Lung (tissue), 12 donors: ENCODE measurements around the gene LAMP2. TPM values are rescaled to one million over a fixed set of nuclear protein-coding genes. Genes with fewer than 3 reads are reported as not detected.

Experiments used
- ATAC-seq: fragments of 200-7000 bp; cut with Tn5 transposase; one replicate; pipeline ENCODE4 v1.9.1; 2020; ENCODE audit warnings: moderate number of reproducible peaks; ENCODE audit not compliant: insufficient read depth, low FRiP score
- DNase-seq, 3 donors: peaks; one replicate each; pipeline ENCODE4 v3.0.0-alpha.2; 2013 to 2017
- H3K27ac ChIP-seq, 2 donors: one replicate each; pipeline ENCODE4 v1.5.1; 2013; ENCODE audit warnings: mild to moderate bottlenecking in 2 of 2, moderate library complexity in 2 of 2, control low read depth in 1 of 2, inconsistent platforms in 1 of 2, low read depth in 1 of 2, low read length in 1 of 2
- H3K27me3 ChIP-seq, 3 donors: one replicate each; pipeline ENCODE4 v1.5.1; 2013; ENCODE audit warnings: low read length in 2 of 3; ENCODE audit not compliant: control insufficient read depth in 3 of 3, insufficient read depth in 3 of 3
- H3K36me3 ChIP-seq, 4 donors: one replicate each; pipeline ENCODE4 v1.5.1; 2013; ENCODE audit warnings: low read length in 4 of 4, mild to moderate bottlenecking in 1 of 4, moderate library complexity in 1 of 4; ENCODE audit not compliant: control insufficient read depth in 4 of 4, insufficient read depth in 4 of 4
- H3K4me1 ChIP-seq, 5 donors: one replicate each; pipeline ENCODE4 v1.5.1; 2013; ENCODE audit warnings: low read length in 5 of 5, mild to moderate bottlenecking in 2 of 5, moderate library complexity in 1 of 5; ENCODE audit not compliant: control insufficient read depth in 5 of 5, insufficient read depth in 5 of 5
- H3K4me3 ChIP-seq: one replicate; pipeline ENCODE4 v1.5.1; 2013; ENCODE audit warnings: mild to moderate bottlenecking, control low read depth, moderate library complexity
- H3K9ac ChIP-seq, 2 donors: one replicate each; pipeline ENCODE4 v1.5.1; 2013; ENCODE audit warnings: low read length in 2 of 2, control low read depth in 1 of 2; ENCODE audit not compliant: insufficient read depth in 1 of 2
- H3K9me3 ChIP-seq, 4 donors: one replicate each; pipeline ENCODE4 v1.5.1; 2013; ENCODE audit warnings: low read length in 3 of 4, mild to moderate bottlenecking in 1 of 4, moderate library complexity in 1 of 4; ENCODE audit not compliant: control insufficient read depth in 4 of 4, insufficient read depth in 3 of 4
- CTCF ChIP-seq: IDR thresholded peaks from 2 replicates; pipeline ENCODE4 v1.5.1; 2012; ENCODE audit warnings: mild to moderate bottlenecking; ENCODE audit errors: control extremely low read depth, extremely low read depth
- WGBS, 2 donors: extraction: QIAGEN DNeasy Blood & Tissue Kit; methylation state at CpG; one replicate each; pipeline ENCODE4 v1.1.7; 2013; 5-methylcytosine and 5-hydroxymethylcytosine counted together
- polyA plus RNA-seq, 2 donors: library from polyadenylated mRNA; stranded (reverse); fragments of 200-250 nt; gene quantifications; one replicate each; pipeline ENCODE4 v1.2.1, GENCODE V29; 2013
- total RNA-seq, 2 donors: library from RNA; depleted of rRNA in 1 of 2; stranded (reverse); fragments of >200 nt in 1 of 2; gene quantifications; one replicate each; pipeline ENCODE4 v1.2.1, GENCODE V29; 2014 to 2021
- donor health status: control.
- donor health status: control.
- donor health status: Bipolar disorder and iron deficiency.
- donor health status: healthy.
- donor health status: DM: yes; HTN: yes; CAD: no.

The LAMP2 gene
- total and polyA plus RNA-seq, 4 donors = 35.0 to 102 (median 98.6) TPM

- TF ChIP-seq CTCF = no peak
- peaks cover 0 to 4% (median 0%) of the 10 kb centered on the region in 5 donors for H3K4me1 ChIP-seq
- no peak for DNase-seq
Observed at GRCh38 chrX:120426599-120426998, 42.5 kb downstream of the LAMP2 start.

GRCh38 chrX:120419463-120419862 lies 49.6 kb downstream of the LAMP2 start:
- ATAC-seq = no peak
- H3K9ac ChIP-seq = no peak overlapping the region
- no peak overlapping the region for H3K4me3 ChIP-seq
- H3K9me3 ChIP-seq = no peaks in the 10 kb centered on the region
- DNase-seq = no peak
- TF ChIP-seq CTCF = no peak
- no peaks in the 10 kb centered on the region for H3K4me1 ChIP-seq
- WGBS, 2 donors = 15 to 41% methylated on average over 2 of the region's 2 CpGs
- H3K27me3 ChIP-seq = no peaks in the 10 kb centered on the region
- no peak overlapping the region for H3K27ac ChIP-seq
- no peaks in the 10 kb centered on the region for H3K36me3 ChIP-seq

More at GRCh38 chrX:120426599-120426998, 42.5 kb downstream of the LAMP2 start:
- H3K9me3 ChIP-seq = no peaks in the 10 kb centered on the region
- H3K9ac ChIP-seq = no peak overlapping the region
- no peak overlapping the region for H3K27ac ChIP-seq
- no peaks in the 10 kb centered on the region for H3K36me3 ChIP-seq
- no peaks in the 10 kb centered on the region for H3K27me3 ChIP-seq
- no peak overlapping the region for H3K4me3 ChIP-seq
- no peak for ATAC-seq

- 75 to 84% methylated on average over 1 of the region's 1 CpG for WGBS, 2 donors
- no peaks in the 10 kb centered on the region for H3K4me1 ChIP-seq
- no peak overlapping the region for H3K9ac ChIP-seq
- no peak overlapping the region for H3K27ac ChIP-seq
- DNase-seq (no peak), ATAC-seq (no peak)
- no peaks in the 10 kb centered on the region for H3K27me3 ChIP-seq
- H3K36me3 ChIP-seq = no peaks in the 10 kb centered on the region
- no peak overlapping the region for H3K4me3 ChIP-seq
- H3K9me3 ChIP-seq = peaks cover 0 to 4% (median 1%) of the 10 kb centered on the region in 4 donors
- no peak for TF ChIP-seq CTCF
Observed at GRCh38 chrX:120408168-120408567, 60.9 kb downstream of the LAMP2 start.

- 83 to 84% methylated on average over 5 of the region's 5 CpGs for WGBS, 2 donors
- ATAC-seq = no peak
- TF ChIP-seq CTCF = no peak
Observed at GRCh38 chrX:120406638-120407037, 62.5 kb downstream of the LAMP2 start.

More at GRCh38 chrX:120406638-120407037, 62.5 kb downstream of the LAMP2 start:
- no peak overlapping the region for H3K9ac ChIP-seq
- H3K4me1 ChIP-seq = no peaks in the 10 kb centered on the region
- H3K27ac ChIP-seq = no peak overlapping the region
- DNase-seq = no peak
- H3K4me3 ChIP-seq = no peak overlapping the region
- no peaks in the 10 kb centered on the region for H3K36me3 ChIP-seq
- H3K27me3 ChIP-seq = no peaks in the 10 kb centered on the region
- peaks cover 0 to 4% (median 1%) of the 10 kb centered on the region in 4 donors for H3K9me3 ChIP-seq
